Glutamatergic neuron (in vitro differentiated cells): ENCODE data around the gene NUP85. TPM values are rescaled to one million over a fixed set of nuclear protein-coding genes. Genes with fewer than 3 reads are reported as not detected.
A peak's percentile ranks its signal among the peaks of the same experiment; 100 is the strongest.
"Not testable (repeated sequence)": the region's sequence is repeated elsewhere in the genome, so short reads cannot be mapped to it uniquely, and the experiment has no call there.

ENCODE experiments used
- DNase-seq: peaks from one replicate; pipeline ENCODE4 v3.0.0; 2022
- H3K27ac Mint-ChIP-seq: one replicate; pipeline ENCODE4 v1.8.0; 2020; ENCODE audit warnings: mild to moderate bottlenecking, mixed read lengths, inconsistent platforms; ENCODE audit not compliant: unreplicated experiment
- H3K27me3 Mint-ChIP-seq: one replicate; pipeline ENCODE4 v1.8.0; 2020; ENCODE audit warnings: mild to moderate bottlenecking, moderate library complexity, mixed read lengths, inconsistent platforms; ENCODE audit not compliant: unreplicated experiment
- H3K36me3 Mint-ChIP-seq: one replicate; pipeline ENCODE4 v1.8.0; 2020; ENCODE audit warnings: mild to moderate bottlenecking, mixed read lengths, inconsistent platforms; ENCODE audit not compliant: unreplicated experiment
- H3K4me1 Mint-ChIP-seq: one replicate; pipeline ENCODE4 v1.8.0; 2020; ENCODE audit warnings: mild to moderate bottlenecking, low read depth, mixed read lengths, inconsistent platforms; ENCODE audit not compliant: unreplicated experiment
- H3K4me3 Mint-ChIP-seq: one replicate; pipeline ENCODE4 v1.8.0; 2020; ENCODE audit warnings: mild to moderate bottlenecking, mixed read lengths, inconsistent platforms; ENCODE audit not compliant: unreplicated experiment
- H3K9me3 Mint-ChIP-seq: one replicate; pipeline ENCODE4 v1.8.0; 2020; ENCODE audit warnings: mild to moderate bottlenecking, moderate library complexity, mixed read lengths, inconsistent platforms; ENCODE audit not compliant: unreplicated experiment
- total RNA-seq: library from RNA; stranded (reverse); fragmentation: NEBNext Ultra II Directional; extraction: Animal tissue kit (Norgen Biotek cat#: 25700); gene quantifications from one replicate; pipeline ENCODE4 v1.2.1, GENCODE V29; 2021; ENCODE audit not compliant: unreplicated experiment
- TF ChIP-seq, protein P1 (sequence below): fragments of 200-600 bp; sonication (generic); IDR thresholded peaks from one replicate; pipeline ENCODE4 v1.5.0; 2021; ENCODE audit not compliant: partially characterized antibody, unreplicated experiment

The NUP85 gene
- total RNA-seq, 1 donor from 2014 or later = 58.9 TPM

DNA sequence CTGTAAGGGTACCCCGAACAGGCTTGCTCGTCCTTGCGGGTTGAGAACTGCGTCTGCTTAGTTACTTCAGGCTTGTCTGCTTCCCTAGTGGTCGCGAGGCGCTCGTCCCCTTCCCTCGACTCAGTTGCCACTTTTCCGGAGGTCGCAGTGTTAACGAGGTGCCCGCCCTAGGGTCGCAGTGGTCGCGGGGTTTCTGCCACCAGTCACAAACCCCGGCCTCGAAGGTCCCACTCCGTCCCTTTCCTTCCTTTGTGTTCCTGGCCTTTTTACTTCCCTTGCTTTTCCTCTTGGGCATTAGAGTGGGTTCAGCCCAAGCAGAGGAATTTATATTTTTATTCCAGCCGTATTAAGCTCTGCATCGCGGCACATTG, 299 bp downstream of the NUP85 start:
- Mint-ChIP-seq H3K27ac (peak overlapping the region; percentile 100), H3K4me3 (peak overlapping the region; percentile 94), H3K4me1 (peaks cover 2% of the 10 kb centered on the region), H3K27me3 (peaks cover 2% of the 10 kb centered on the region), H3K36me3 (no peaks in the 10 kb centered on the region), H3K9me3 (peaks cover 5% of the 10 kb centered on the region)
- DNase-seq = no peak
- TF ChIP-seq, protein P1, sequence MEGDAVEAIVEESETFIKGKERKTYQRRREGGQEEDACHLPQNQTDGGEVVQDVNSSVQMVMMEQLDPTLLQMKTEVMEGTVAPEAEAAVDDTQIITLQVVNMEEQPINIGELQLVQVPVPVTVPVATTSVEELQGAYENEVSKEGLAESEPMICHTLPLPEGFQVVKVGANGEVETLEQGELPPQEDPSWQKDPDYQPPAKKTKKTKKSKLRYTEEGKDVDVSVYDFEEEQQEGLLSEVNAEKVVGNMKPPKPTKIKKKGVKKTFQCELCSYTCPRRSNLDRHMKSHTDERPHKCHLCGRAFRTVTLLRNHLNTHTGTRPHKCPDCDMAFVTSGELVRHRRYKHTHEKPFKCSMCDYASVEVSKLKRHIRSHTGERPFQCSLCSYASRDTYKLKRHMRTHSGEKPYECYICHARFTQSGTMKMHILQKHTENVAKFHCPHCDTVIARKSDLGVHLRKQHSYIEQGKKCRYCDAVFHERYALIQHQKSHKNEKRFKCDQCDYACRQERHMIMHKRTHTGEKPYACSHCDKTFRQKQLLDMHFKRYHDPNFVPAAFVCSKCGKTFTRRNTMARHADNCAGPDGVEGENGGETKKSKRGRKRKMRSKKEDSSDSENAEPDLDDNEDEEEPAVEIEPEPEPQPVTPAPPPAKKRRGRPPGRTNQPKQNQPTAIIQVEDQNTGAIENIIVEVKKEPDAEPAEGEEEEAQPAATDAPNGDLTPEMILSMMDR = no peak

DNA sequence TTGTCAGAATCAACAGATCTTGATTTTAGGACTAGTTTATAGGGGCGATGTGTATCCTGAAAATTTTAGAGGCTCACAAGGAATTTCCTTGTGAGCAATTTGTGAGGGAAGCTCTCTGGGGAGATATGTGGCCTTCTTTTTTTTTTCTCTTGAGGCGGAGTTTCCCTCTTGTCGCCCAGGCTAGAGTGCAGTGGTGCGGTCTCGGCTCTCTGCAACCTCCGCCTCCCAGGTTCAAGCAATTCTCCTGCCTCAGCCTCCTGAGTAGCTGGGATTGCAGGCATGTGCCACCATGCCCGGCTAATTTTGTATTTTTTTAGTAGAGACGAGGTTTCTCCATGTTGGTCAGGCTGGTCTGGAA, 1.6 kb downstream of the NUP85 start:
- H3K36me3 Mint-ChIP-seq, H3K9me3 Mint-ChIP-seq, H3K27me3 Mint-ChIP-seq, H3K27ac Mint-ChIP-seq, H3K4me1 Mint-ChIP-seq, DNase-seq: not testable (repeated sequence)
- H3K4me3 Mint-ChIP-seq = peak overlapping the region; percentile 94

DNA sequence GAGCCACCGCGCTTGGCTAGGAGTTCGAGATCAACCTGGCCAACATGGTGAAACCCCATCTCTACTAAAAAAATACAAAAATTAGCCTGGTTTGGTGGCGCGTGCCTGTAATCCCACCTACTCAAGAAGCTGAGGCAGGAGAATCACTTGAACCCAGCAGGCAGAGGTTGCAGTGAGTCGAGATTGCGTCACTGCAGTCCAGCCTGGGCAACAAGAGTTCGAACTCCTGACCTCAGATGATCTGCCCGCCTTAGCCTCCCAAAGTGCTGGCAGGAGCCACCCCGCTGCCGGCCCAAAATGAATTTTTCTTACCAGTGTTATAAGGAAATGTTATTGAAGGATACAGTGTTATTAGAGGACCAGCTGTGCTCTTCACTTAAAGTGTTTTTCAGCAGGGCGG, 2.3 kb downstream of the NUP85 start:
- no peaks in the 10 kb centered on the region for H3K36me3 Mint-ChIP-seq
- TF ChIP-seq, protein P1 = no peak
- H3K4me1 Mint-ChIP-seq = peaks cover 2% of the 10 kb centered on the region
- no peak overlapping the region for H3K27ac Mint-ChIP-seq
- peaks cover 5% of the 10 kb centered on the region for H3K9me3 Mint-ChIP-seq
- H3K4me3 Mint-ChIP-seq = no peak overlapping the region
- H3K27me3 Mint-ChIP-seq = peaks cover 2% of the 10 kb centered on the region
- no peak for DNase-seq

DNA sequence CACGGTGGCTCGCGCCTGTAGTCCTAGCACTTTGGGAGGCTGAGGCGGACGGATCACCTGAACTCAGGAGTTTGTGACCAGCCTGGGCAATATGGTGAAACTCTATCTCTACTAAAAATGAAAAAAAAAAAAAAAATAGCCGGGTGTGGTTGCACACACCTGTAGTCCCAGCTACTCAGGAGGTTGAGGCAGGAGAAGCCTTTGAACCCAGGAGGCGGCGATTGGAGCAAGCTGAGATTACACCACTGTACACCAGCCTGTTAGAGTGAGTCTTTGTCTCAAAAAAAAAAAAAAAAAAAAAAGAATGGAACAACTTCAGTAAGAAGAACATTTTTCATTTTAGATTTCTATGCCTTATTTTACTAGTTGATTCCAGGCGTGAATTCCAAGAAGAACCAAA, 2.7 kb downstream of the NUP85 start:
- Mint-ChIP-seq H3K4me3 (no peak overlapping the region), H3K9me3 (peaks cover 5% of the 10 kb centered on the region), H3K4me1 (peaks cover 2% of the 10 kb centered on the region), H3K36me3 (no peaks in the 10 kb centered on the region), H3K27me3 (peaks cover 2% of the 10 kb centered on the region), H3K27ac (no peak overlapping the region)
- TF ChIP-seq, protein P1 = no peak
- no peak for DNase-seq

DNA sequence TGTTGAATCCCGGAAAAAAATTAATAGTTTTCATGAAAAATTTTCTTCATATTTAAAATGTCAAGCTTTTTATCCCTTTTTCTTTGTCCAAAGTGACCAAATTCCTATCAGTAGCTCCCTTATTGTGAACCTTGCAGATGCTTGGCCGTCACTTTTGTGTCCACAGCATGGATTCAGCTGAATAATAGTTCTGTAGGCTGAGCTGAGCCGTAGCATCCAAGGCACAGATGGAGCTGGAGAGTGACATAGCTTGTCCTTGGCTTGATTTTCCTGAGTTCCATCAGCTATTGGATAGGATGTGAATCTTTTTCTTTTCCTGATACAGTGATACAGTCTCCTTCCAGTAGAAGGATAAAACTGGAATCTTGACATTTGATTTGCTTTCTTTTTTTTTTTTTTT, 3.6 kb downstream of the NUP85 start:
- Mint-ChIP-seq H3K4me3 (no peak overlapping the region), H3K9me3 (peaks cover 5% of the 10 kb centered on the region), H3K27me3 (peaks cover 2% of the 10 kb centered on the region), H3K27ac (no peak overlapping the region), H3K4me1 (peaks cover 2% of the 10 kb centered on the region), H3K36me3 (no peaks in the 10 kb centered on the region)
- TF ChIP-seq, protein P1 = no peak
- DNase-seq = no peak

DNA sequence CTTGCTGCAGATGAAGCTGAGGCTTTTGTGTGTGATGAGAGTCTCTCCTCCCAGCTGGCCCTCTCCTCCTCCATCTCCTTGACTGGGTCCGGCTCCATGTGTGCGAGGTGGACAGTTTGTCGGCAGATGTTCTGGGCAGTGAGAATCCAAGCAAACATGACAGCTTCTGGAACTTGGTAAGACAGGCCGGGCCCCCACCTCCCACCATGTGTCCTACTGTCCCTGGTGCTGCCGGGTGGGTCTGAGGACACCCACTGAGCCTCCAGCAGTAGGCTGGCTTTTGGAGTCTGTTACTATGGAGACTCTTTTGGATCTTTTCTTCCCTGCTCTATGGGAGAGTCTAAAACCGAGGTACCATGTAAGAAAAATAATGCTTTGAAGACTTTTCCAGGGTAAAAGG, 12.7 kb downstream of the NUP85 start:
- no peak overlapping the region for H3K4me3 Mint-ChIP-seq
- H3K4me1 Mint-ChIP-seq = peaks cover 2% of the 10 kb centered on the region

More for the DNA sequence above, 12.7 kb downstream of the NUP85 start:
- peak overlapping the region; percentile 24 for H3K27ac Mint-ChIP-seq
- DNase-seq = peak; percentile 28
- H3K27me3 Mint-ChIP-seq = peaks cover 1% of the 10 kb centered on the region
- no peaks in the 10 kb centered on the region for H3K9me3 Mint-ChIP-seq
- no peaks in the 10 kb centered on the region for H3K36me3 Mint-ChIP-seq
- TF ChIP-seq, protein P1 = no peak
